HepG2 (cell line): Measurements from ENCODE around the gene C9orf85. TPM values are rescaled to one million over a fixed set of nuclear protein-coding genes. Genes with fewer than 3 reads are reported as not detected.
"Not testable (repeated sequence)": the region's sequence is repeated elsewhere in the genome, so short reads cannot be mapped to it uniquely, and the experiment has no call there.

Experiments
- ATAC-seq: fragments of 200-7000 bp; cut with Tn5 transposase; 3 replicates; pipeline ENCODE4 v1.9.1; 2020; ENCODE audit warnings: mild to moderate bottlenecking, moderate library complexity
- BruUV-seq: library from RNA; stranded (reverse); fragments of 400-500 nt; replicated peaks from 2 replicates; lab custom pipeline; 2021; lab: Mats Ljungman, UMichigan
- CTCF ChIA-PET: fragments of 300-600 bp; formaldehyde crosslinking; extraction: SDS; loops from one replicate; lab custom pipeline; 2021; ENCODE audit warnings: low total read pairs, inconsistent platforms, low intra/inter-chr PET ratio; lab: Yijun Ruan, JAX
- POLR2A ChIA-PET: fragments of 350-600 bp; sonication (Branson Sonifier 250); formaldehyde crosslinking; loops from one replicate; lab custom pipeline; 2020; ENCODE audit warnings: antibody characterized with exemption, inconsistent platforms; lab: Yijun Ruan, JAX
- DNase-seq: peaks from one replicate; pipeline ENCODE4 v3.0.0-alpha.2; 2015; ENCODE audit warnings: low spot score
- FAIRE-seq: peaks from 3 replicates; lab custom pipeline; 2011; peaks lifted over from hg19 to GRCh38; lab: Jason Lieb, UNC
- H2AFZ ChIP-seq: one replicate; pipeline ENCODE4 v1.6.1; 2011; ENCODE audit warnings: low read length, inconsistent platforms
- H3K27ac ChIP-seq: fragments of 300-600 bp; 3 replicates; pipeline ENCODE4 v1.8.0; 2011; ENCODE audit warnings: mixed run types, mild to moderate bottlenecking, mixed read lengths, low read length, inconsistent platforms; ENCODE audit not compliant: insufficient read depth; ENCODE audit errors: extremely low read length
- H3K27me3 ChIP-seq, 2 experiments: fragments of 200-600 bp in 1 of 2; 2 replicates in 1 of 2; 3 replicates in 1 of 2; pipeline versions ENCODE4 v1.6.0 to v1.8.0; 2011; ENCODE audit warnings: low read length in 2 of 2, mild to moderate bottlenecking in 2 of 2, moderate library complexity in 2 of 2, inconsistent platforms in 1 of 2; ENCODE audit not compliant: insufficient read depth in 2 of 2, control insufficient read depth in 1 of 2
- H3K36me3 ChIP-seq, 2 experiments: fragments of 200-600 bp in 1 of 2; replicated peaks in 1 of 2; 2 replicates in 1 of 2; 3 replicates in 1 of 2; pipeline versions ENCODE4 v1.5.1 to v1.8.0; 2011; ENCODE audit warnings: low read length in 2 of 2, inconsistent platforms in 1 of 2; ENCODE audit not compliant: insufficient read depth in 2 of 2, control insufficient read depth in 1 of 2
- H3K4me1 ChIP-seq: 2 replicates; pipeline ENCODE4 v1.5.1; 2012; ENCODE audit warnings: low read length, inconsistent platforms; ENCODE audit not compliant: insufficient read depth
- H3K4me2 ChIP-seq: 2 replicates; pipeline ENCODE4 v1.6.0; 2011; ENCODE audit warnings: low read depth, low read length, inconsistent platforms
- H3K4me3 ChIP-seq, 3 experiments: fragments of 200-600 bp in 1 of 3; sonication (generic), shearing (Covaris generic) in 1 of 3; replicated peaks in 1 of 3; 2 replicates each; pipeline ENCODE4 v1.5.1; 2011 to 2016; ENCODE audit warnings: low read length in 3 of 3, inconsistent platforms in 2 of 3, low read depth in 2 of 3, mild to moderate bottlenecking in 2 of 3, control low read depth in 1 of 3, mixed read lengths in 1 of 3; ENCODE audit not compliant: insufficient read depth in 1 of 3
- H3K79me2 ChIP-seq: one replicate; pipeline ENCODE4 v1.6.1; 2011; ENCODE audit warnings: low read length, inconsistent platforms; ENCODE audit not compliant: insufficient read depth
- H3K9ac ChIP-seq: 2 replicates; pipeline ENCODE4 v1.6.0; 2011; ENCODE audit warnings: mild to moderate bottlenecking, low read depth, low read length, inconsistent platforms; ENCODE audit not compliant: insufficient read depth
- H3K9me3 ChIP-seq: 2 replicates; pipeline ENCODE4 v1.5.1; 2012; ENCODE audit warnings: mild to moderate bottlenecking, low read length
- H4K20me1 ChIP-seq: 2 replicates; pipeline ENCODE4 v1.6.0; 2011; ENCODE audit warnings: inconsistent platforms, mild to moderate bottlenecking, low read length, moderate library complexity; ENCODE audit not compliant: insufficient read depth
- GABPA ChIP-seq, 2 experiments: IDR thresholded peaks; 2 replicates each; pipeline ENCODE4 v1.6.1; 2011 to 2016; ENCODE audit warnings: low read depth in 2 of 2, low read length in 1 of 2, missing biosample characterization in 1 of 2, missing genetic modification characterization in 1 of 2
- HDAC1 ChIP-seq: sonication (generic); formaldehyde crosslinking; IDR thresholded peaks from 2 replicates; pipeline ENCODE4 v1.5.1; 2020; ENCODE audit warnings: mild to moderate bottlenecking, missing genetic modification reagents
- HOXD1 ChIP-seq: sonication (generic); formaldehyde crosslinking; IDR thresholded peaks from 2 replicates; pipeline ENCODE4 v1.5.0; 2020; ENCODE audit warnings: missing genetic modification reagents
- ZNF207 ChIP-seq: fragments of 450-650 bp; IDR thresholded peaks from 2 replicates; pipeline ENCODE4 v1.6.1; 2016; ENCODE audit warnings: antibody characterized with exemption, borderline replicate concordance
- WGBS: methylation state at CpG from one replicate; pipeline ENCODE4 v1.1.6; 2017; ENCODE audit warnings: low lambda C conversion rate; 5-methylcytosine and 5-hydroxymethylcytosine counted together
- in situ Hi-C: cut with HindIII; loops from 2 replicates; pipeline ENCODE4 v1.10.0; 2017; ENCODE audit warnings: low pct_unique_long_range_greater_than_20kb; ENCODE audit not compliant: extremely low pct_ligation_motif_present
- intact Hi-C: fragments of 100-400 bp; cut with micrococcal nuclease; formaldehyde crosslinking; loops from one replicate; pipeline ENCODE4 v1.10.0; 2022; ENCODE audit not compliant: unreplicated experiment
- polyA plus RNA-seq, 8 experiments: library from polyadenylated mRNA; depleted of rRNA in 3 of 8; stranded (reverse) in 7 of 8; unstranded in 1 of 8; fragments of >200 nt; fragmentation: Illumina TruSeq in 4 of 8; extraction: Trizol in 4 of 8; gene quantifications; 2 replicates each; pipeline versions ENCODE4 v1.2.1 to v1.2.3, GENCODE V29; 2011 to 2016; ENCODE audit warnings: low read depth in 4 of 8, missing spikeins in 1 of 8, mixed read lengths in 1 of 8; ENCODE audit not compliant: insufficient read depth in 1 of 8
- total RNA-seq, 5 experiments: library from RNA; depleted of rRNA; stranded (reverse); fragments of >200 nt; fragmentation: Illumina TruSeq; extraction: Trizol; gene quantifications; 2 replicates each; pipeline ENCODE4 v1.2.3, GENCODE V29; 2016; ENCODE audit warnings: low read depth in 1 of 5
- TF ChIP-seq, protein P1 (sequence below): sonication (generic); formaldehyde crosslinking; IDR thresholded peaks from 2 replicates; pipeline ENCODE4 v1.4.0; 2020; ENCODE audit warnings: missing genetic modification reagents
- TF ChIP-seq, protein P2 (sequence below): sonication (generic); formaldehyde crosslinking; IDR thresholded peaks from 2 replicates; pipeline ENCODE4 v1.8.0; 2022; ENCODE audit warnings: mild to moderate bottlenecking, missing genetic modification reagents, moderate library complexity

The C9orf85 gene
- total and polyA plus RNA-seq, 2 of the 13 experiments (the other 11 are each of a cell fraction or from before 2014, with no cell fraction given), result 9.9 to 13.9 TPM

DNA sequence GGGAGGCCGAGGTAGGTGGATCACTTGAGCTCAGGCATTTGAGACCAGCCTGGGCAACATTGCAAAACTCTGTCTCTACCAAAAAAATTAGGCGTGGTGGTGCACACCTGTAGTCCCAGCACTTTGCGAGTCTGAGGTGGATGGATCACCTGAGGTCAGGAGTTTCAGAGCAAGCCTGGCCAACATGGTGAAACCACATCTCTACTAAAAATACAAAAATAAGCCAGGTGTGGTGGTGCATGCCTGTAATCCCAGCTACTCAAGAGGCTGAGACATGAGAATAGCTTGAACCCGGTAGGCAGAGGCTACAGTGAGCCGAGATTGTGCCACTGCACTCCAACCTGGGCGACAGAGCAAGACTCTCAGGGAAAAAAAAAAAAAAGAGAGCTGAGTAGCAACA lies 12.7 kb upstream of the C9orf85 start:
- intact Hi-C loops, H3K27ac ChIP-seq, DNase-seq, H3K9ac ChIP-seq, FAIRE-seq, in situ Hi-C loops, H3K27me3 ChIP-seq, H3K4me1 ChIP-seq, H2AFZ ChIP-seq, BruUV-seq, H3K9me3 ChIP-seq, H4K20me1 ChIP-seq, ATAC-seq, H3K4me3 ChIP-seq, CTCF ChIA-PET, H3K36me3 ChIP-seq, H3K4me2 ChIP-seq: not testable (repeated sequence)
- POLR2A ChIA-PET, result interaction anchor here (2.1 kb wide), 1 partner anchor 12 kb away, joined by 11 read pairs; the partner anchor contains the start of genes ABHD17B and C9orf85
- H3K79me2 ChIP-seq, result peaks cover 92% of the 10 kb centered on the region
- 93% methylated on average over 6 of the region's 6 CpGs for WGBS

DNA sequence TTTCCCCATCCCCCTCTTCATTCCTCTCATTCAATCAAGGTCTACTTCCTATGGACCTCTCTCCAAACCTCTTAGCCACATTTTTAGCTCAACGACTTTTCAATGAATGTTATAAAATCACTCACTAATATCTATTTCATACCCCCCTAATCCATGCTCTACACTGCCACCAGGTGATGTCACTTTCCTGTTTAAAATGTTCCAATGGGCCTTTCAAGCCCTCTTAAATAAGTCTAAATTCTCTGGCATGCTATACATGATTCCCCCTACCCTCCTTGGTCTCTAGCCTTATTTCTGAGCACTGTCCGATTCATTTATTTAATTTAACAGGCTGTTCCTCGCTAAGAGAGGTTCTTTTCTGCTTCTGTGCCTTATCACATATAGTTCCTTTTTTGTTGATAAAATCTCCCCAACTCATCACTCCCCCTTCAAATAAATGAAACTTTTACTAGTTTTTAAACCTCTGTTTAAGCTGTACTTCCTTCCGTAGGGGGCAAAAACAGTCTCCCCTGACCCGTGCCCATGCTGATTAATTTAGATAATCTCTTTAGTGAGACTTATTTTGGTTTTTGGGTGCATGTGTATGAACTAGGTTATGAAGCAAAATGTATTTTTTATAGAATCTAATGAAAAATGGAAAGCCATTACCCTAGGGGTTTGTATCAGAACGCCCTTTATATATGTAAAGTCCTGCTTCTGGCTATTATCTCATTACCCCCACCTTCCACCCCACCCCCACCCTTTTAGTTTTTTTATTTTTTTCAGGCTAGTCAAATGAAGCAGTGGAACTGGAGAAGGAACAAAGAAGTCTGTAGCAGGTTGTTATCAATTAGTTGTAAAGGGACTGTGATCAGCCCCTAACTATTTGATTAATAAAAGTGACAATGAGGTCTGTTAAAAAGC lies 9.5 kb upstream of the C9orf85 start:
- intact Hi-C loops, result no loop called here
- WGBS, result 79% methylated on average over 6 of the region's 6 CpGs
- in situ Hi-C loops, result no loop called here
- TF ChIP-seq HDAC1, result no peak
- TF ChIP-seq, protein P1, sequence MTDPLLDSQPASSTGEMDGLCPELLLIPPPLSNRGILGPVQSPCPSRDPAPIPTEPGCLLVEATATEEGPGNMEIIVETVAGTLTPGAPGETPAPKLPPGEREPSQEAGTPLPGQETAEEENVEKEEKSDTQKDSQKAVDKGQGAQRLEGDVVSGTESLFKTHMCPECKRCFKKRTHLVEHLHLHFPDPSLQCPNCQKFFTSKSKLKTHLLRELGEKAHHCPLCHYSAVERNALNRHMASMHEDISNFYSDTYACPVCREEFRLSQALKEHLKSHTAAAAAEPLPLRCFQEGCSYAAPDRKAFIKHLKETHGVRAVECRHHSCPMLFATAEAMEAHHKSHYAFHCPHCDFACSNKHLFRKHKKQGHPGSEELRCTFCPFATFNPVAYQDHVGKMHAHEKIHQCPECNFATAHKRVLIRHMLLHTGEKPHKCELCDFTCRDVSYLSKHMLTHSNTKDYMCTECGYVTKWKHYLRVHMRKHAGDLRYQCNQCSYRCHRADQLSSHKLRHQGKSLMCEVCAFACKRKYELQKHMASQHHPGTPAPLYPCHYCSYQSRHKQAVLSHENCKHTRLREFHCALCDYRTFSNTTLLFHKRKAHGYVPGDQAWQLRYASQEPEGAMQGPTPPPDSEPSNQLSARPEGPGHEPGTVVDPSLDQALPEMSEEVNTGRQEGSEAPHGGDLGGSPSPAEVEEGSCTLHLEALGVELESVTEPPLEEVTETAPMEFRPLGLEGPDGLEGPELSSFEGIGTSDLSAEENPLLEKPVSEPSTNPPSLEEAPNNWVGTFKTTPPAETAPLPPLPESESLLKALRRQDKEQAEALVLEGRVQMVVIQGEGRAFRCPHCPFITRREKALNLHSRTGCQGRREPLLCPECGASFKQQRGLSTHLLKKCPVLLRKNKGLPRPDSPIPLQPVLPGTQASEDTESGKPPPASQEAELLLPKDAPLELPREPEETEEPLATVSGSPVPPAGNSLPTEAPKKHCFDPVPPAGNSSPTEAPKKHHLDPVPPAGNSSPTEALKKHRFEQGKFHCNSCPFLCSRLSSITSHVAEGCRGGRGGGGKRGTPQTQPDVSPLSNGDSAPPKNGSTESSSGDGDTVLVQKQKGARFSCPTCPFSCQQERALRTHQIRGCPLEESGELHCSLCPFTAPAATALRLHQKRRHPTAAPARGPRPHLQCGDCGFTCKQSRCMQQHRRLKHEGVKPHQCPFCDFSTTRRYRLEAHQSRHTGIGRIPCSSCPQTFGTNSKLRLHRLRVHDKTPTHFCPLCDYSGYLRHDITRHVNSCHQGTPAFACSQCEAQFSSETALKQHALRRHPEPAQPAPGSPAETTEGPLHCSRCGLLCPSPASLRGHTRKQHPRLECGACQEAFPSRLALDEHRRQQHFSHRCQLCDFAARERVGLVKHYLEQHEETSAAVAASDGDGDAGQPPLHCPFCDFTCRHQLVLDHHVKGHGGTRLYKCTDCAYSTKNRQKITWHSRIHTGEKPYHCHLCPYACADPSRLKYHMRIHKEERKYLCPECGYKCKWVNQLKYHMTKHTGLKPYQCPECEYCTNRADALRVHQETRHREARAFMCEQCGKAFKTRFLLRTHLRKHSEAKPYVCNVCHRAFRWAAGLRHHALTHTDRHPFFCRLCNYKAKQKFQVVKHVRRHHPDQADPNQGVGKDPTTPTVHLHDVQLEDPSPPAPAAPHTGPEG (CRISPR knock-in tag), result no peak
- TF ChIP-seq GABPA (IDR thresholded peaks at IDR 0.05; ENCODE audit: low read depth, low read length), result no peak
- TF ChIP-seq GABPA (CRISPR knock-in tag; IDR thresholded peaks at IDR 0.05; ENCODE audit: low read depth), result no peak
- TF ChIP-seq, protein P2, sequence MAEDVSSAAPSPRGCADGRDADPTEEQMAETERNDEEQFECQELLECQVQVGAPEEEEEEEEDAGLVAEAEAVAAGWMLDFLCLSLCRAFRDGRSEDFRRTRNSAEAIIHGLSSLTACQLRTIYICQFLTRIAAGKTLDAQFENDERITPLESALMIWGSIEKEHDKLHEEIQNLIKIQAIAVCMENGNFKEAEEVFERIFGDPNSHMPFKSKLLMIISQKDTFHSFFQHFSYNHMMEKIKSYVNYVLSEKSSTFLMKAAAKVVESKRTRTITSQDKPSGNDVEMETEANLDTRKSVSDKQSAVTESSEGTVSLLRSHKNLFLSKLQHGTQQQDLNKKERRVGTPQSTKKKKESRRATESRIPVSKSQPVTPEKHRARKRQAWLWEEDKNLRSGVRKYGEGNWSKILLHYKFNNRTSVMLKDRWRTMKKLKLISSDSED (CRISPR knock-in tag), result no peak
- TF ChIP-seq HOXD1 (CRISPR knock-in tag), result no peak
- TF ChIP-seq ZNF207, result no peak

More for the DNA sequence above, 9.5 kb upstream of the C9orf85 start:
- H3K4me2 ChIP-seq, result no peak overlapping the region
- ATAC-seq, result no peak
- POLR2A ChIA-PET, result interaction anchor here (1.1 kb wide), 1 partner anchor 9 kb away, joined by 3 read pairs; the partner anchor contains the start of genes ABHD17B and C9orf85
- H3K27me3 ChIP-seq, result no peaks in the 10 kb centered on the region
- H2AFZ ChIP-seq, result no peak overlapping the region
- BruUV-seq, result no TSS peak
- no peak overlapping the region for H3K27ac ChIP-seq
- peaks cover 0 to 10% of the 10 kb centered on the region in 2 experiments; a peak in 2 of 5 replicates for H3K36me3 ChIP-seq
- H4K20me1 ChIP-seq, result peaks cover 15% of the 10 kb centered on the region
- H3K9ac ChIP-seq, result no peak overlapping the region
- DNase-seq, result no peak
- no peak overlapping the region for H3K4me3 ChIP-seq
- H3K4me1 ChIP-seq, result peaks cover 11% of the 10 kb centered on the region
- peaks cover 94% of the 10 kb centered on the region for H3K79me2 ChIP-seq
- H3K9me3 ChIP-seq, result no peaks in the 10 kb centered on the region
- no peak for FAIRE-seq
- CTCF ChIA-PET, result no interaction called here
